Activated CD8-positive, alpha-beta memory T cell treated with anti-CD3 and anti-CD28 coated beads, Interleukin-2, amount 50 U/mL, for 24 hours (primary cell): ENCODE results near the gene CTRB1.
"Not testable (repeated sequence)": the region's sequence is repeated elsewhere in the genome, so short reads cannot be mapped to it uniquely, and the experiment has no call there.

Experiments
- DNase-seq: peaks from one replicate; pipeline ENCODE4 v3.0.0-alpha.2; 2020; ENCODE audit errors: extremely low read depth

Gene CTRB1

GRCh38 chr16:75240633-75241032 lies 21.8 kb downstream of the CTRB1 start:
- not testable (repeated sequence) for DNase-seq

GRCh38 chr16:75241412-75241811 lies 22.6 kb downstream of the CTRB1 start:
- no peak for DNase-seq

GRCh38 chr16:75241955-75242354 lies 23.2 kb downstream of the CTRB1 start:
- DNase-seq = no peak

- DNase-seq = not testable (repeated sequence)
These were observed 23.8 kb downstream of the CTRB1 start for GRCh38 chr16:75242436-75243078.

- no peak for DNase-seq
These were observed 25.0 kb downstream of the CTRB1 start for GRCh38 chr16:75243667-75244224.

GRCh38 chr16:75244225-75244809 lies 25.5 kb downstream of the CTRB1 start:
- no peak for DNase-seq

- no peak for DNase-seq
These were observed 26.3 kb downstream of the CTRB1 start for GRCh38 chr16:75244844-75245758.

GRCh38 chr16:75246504-75247205 lies 27.9 kb downstream of the CTRB1 start:
- no peak for DNase-seq

GRCh38 chr16:75247249-75247648 lies 28.5 kb downstream of the CTRB1 start:
- no peak for DNase-seq

GRCh38 chr16:75248142-75248535 lies 29.4 kb downstream of the CTRB1 start:
- DNase-seq = no peak

GRCh38 chr16:75248536-75249380 lies 30.0 kb downstream of the CTRB1 start:
- no peak for DNase-seq

- no peak for DNase-seq
These were observed 30.7 kb downstream of the CTRB1 start for GRCh38 chr16:75249441-75249840.

- no peak for DNase-seq
These were observed 31.5 kb downstream of the CTRB1 start for GRCh38 chr16:75250089-75250808.

GRCh38 chr16:75250809-75251279 lies 32.1 kb downstream of the CTRB1 start:
- DNase-seq = no peak

- no peak for DNase-seq
These were observed 32.7 kb downstream of the CTRB1 start, which contains the start of gene BCAR1 for GRCh38 chr16:75251280-75252048. BCAR1 (minus strand) TSS chr16:75251624; CDS start chr16:75251482, 142 bp downstream.

- no peak for DNase-seq
These were observed 33.5 kb downstream of the CTRB1 start for GRCh38 chr16:75252049-75252864.

- DNase-seq = no peak
These were observed 34.4 kb downstream of the CTRB1 start for GRCh38 chr16:75252946-75253911.
